Adipocyte (in vitro differentiated cells): Measurements from ENCODE around the gene UNC119.

Experiments used
- DNase-seq: peaks from one replicate; pipeline ENCODE4 v3.0.0-alpha.2; 2015; ENCODE audit warnings: low read depth
- H3K27me3 ChIP-seq: replicated peaks from 2 replicates; pipeline ENCODE4 v1.7.0; 2013; ENCODE audit warnings: mild to moderate bottlenecking, low read length, moderate library complexity; ENCODE audit not compliant: control insufficient read depth, insufficient read depth
- H3K36me3 ChIP-seq: 2 replicates; pipeline ENCODE4 v1.7.0; 2013; ENCODE audit warnings: low read length, mild to moderate bottlenecking, moderate library complexity; ENCODE audit not compliant: control insufficient read depth, insufficient read depth, severe bottlenecking
- H3K4me1 ChIP-seq: 2 replicates; pipeline ENCODE4 v1.7.0; 2013; ENCODE audit warnings: mild to moderate bottlenecking, low read length, moderate library complexity; ENCODE audit not compliant: control insufficient read depth, insufficient read depth
- H3K4me3 ChIP-seq: 2 replicates; pipeline ENCODE4 v1.7.0; 2013; ENCODE audit warnings: mild to moderate bottlenecking, low read length, moderate library complexity
- H3K9ac ChIP-seq: 2 replicates; pipeline ENCODE4 v1.7.0; 2013; ENCODE audit warnings: mild to moderate bottlenecking, low read length, moderate library complexity
- H3K9me3 ChIP-seq: 2 replicates; pipeline ENCODE4 v1.7.0; 2013; ENCODE audit warnings: mild to moderate bottlenecking, low read length, moderate library complexity; ENCODE audit not compliant: control insufficient read depth

Gene UNC119

GRCh38 chr17:28538296-28538895 is 14.0 kb downstream of the UNC119 start:
- H3K27me3 ChIP-seq = peaks cover 17% of the 10 kb centered on the region
- no peaks in the 10 kb centered on the region for H3K9me3 ChIP-seq
- no peak overlapping the region for H3K4me3 ChIP-seq
- DNase-seq = no peak
- no peaks in the 10 kb centered on the region for H3K4me1 ChIP-seq
- H3K36me3 ChIP-seq = no peaks in the 10 kb centered on the region
- no peak overlapping the region for H3K9ac ChIP-seq

GRCh38 chr17:28537219-28537610 is 15.2 kb downstream of the UNC119 start:
- H3K4me1 ChIP-seq = no peaks in the 10 kb centered on the region
- no peaks in the 10 kb centered on the region for H3K9me3 ChIP-seq
- no peak overlapping the region for H3K4me3 ChIP-seq
- H3K27me3 ChIP-seq = peaks cover 17% of the 10 kb centered on the region
- H3K9ac ChIP-seq = no peak overlapping the region
- DNase-seq = no peak
- no peaks in the 10 kb centered on the region for H3K36me3 ChIP-seq

- H3K4me3 ChIP-seq = no peak overlapping the region
- DNase-seq = no peak
- no peaks in the 10 kb centered on the region for H3K9me3 ChIP-seq
- peaks cover 17% of the 10 kb centered on the region for H3K27me3 ChIP-seq
- H3K36me3 ChIP-seq = no peaks in the 10 kb centered on the region
- H3K4me1 ChIP-seq = no peaks in the 10 kb centered on the region
- no peak overlapping the region for H3K9ac ChIP-seq
Measured at GRCh38 chr17:28536532-28537218, 15.7 kb downstream of the UNC119 start.

GRCh38 chr17:28534740-28535375 is 17.6 kb downstream of the UNC119 start:
- no peaks in the 10 kb centered on the region for H3K36me3 ChIP-seq
- H3K4me3 ChIP-seq = no peak overlapping the region
- H3K9ac ChIP-seq = no peak overlapping the region
- H3K27me3 ChIP-seq = peaks cover 17% of the 10 kb centered on the region
- no peak for DNase-seq
- no peaks in the 10 kb centered on the region for H3K4me1 ChIP-seq
- no peaks in the 10 kb centered on the region for H3K9me3 ChIP-seq

GRCh38 chr17:28533091-28533807 is 19.2 kb downstream of the UNC119 start:
- no peaks in the 10 kb centered on the region for H3K36me3 ChIP-seq
- no peaks in the 10 kb centered on the region for H3K9me3 ChIP-seq
- no peak overlapping the region for H3K4me3 ChIP-seq
- DNase-seq = no peak
- no peak overlapping the region for H3K9ac ChIP-seq
- no peaks in the 10 kb centered on the region for H3K4me1 ChIP-seq
- peaks cover 6% of the 10 kb centered on the region for H3K27me3 ChIP-seq

GRCh38 chr17:28532050-28532960 is 20.1 kb downstream of the UNC119 start:
- H3K27me3 ChIP-seq = no peaks in the 10 kb centered on the region
- H3K9me3 ChIP-seq = no peaks in the 10 kb centered on the region
- no peak overlapping the region for H3K9ac ChIP-seq
- no peak overlapping the region for H3K4me3 ChIP-seq
- peaks cover 2% of the 10 kb centered on the region for H3K4me1 ChIP-seq
- DNase-seq = no peak
- H3K36me3 ChIP-seq = no peaks in the 10 kb centered on the region

GRCh38 chr17:28530926-28531325 is 21.5 kb downstream of the UNC119 start:
- Histone ChIP-seq H3K9ac (no peak overlapping the region), H3K36me3 (no peaks in the 10 kb centered on the region), H3K9me3 (no peaks in the 10 kb centered on the region), H3K4me3 (no peak overlapping the region), H3K27me3 (no peaks in the 10 kb centered on the region), H3K4me1 (peaks cover 2% of the 10 kb centered on the region)
- no peak for DNase-seq

GRCh38 chr17:28530250-28530649 is 22.2 kb downstream of the UNC119 start:
- Histone ChIP-seq H3K9ac (no peak overlapping the region), H3K4me3 (no peak overlapping the region), H3K36me3 (no peaks in the 10 kb centered on the region), H3K9me3 (no peaks in the 10 kb centered on the region), H3K27me3 (no peaks in the 10 kb centered on the region), H3K4me1 (peaks cover 6% of the 10 kb centered on the region)
- no peak for DNase-seq

- Histone ChIP-seq H3K27me3 (no peaks in the 10 kb centered on the region), H3K36me3 (no peaks in the 10 kb centered on the region), H3K4me1 (peaks cover 7% of the 10 kb centered on the region), H3K9ac (no peak overlapping the region), H3K4me3 (no peak overlapping the region), H3K9me3 (no peaks in the 10 kb centered on the region)
- DNase-seq = no peak
Measured at GRCh38 chr17:28529013-28529400, 23.4 kb downstream of the UNC119 start.

- peaks cover 7% of the 10 kb centered on the region for H3K4me1 ChIP-seq
Measured at GRCh38 chr17:28528327-28529012, 24.0 kb downstream of the UNC119 start.

More at GRCh38 chr17:28528327-28529012, 24.0 kb downstream of the UNC119 start:
- Histone ChIP-seq H3K27me3 (no peaks in the 10 kb centered on the region), H3K36me3 (no peaks in the 10 kb centered on the region), H3K4me3 (no peak overlapping the region), H3K9me3 (no peaks in the 10 kb centered on the region), H3K9ac (no peak overlapping the region)
- DNase-seq = no peak
